ENCODE results near the gene TFAP2B. TPM values are rescaled to one million over a fixed set of nuclear protein-coding genes. Genes with fewer than 3 reads are reported as not detected.

The TFAP2B gene
- total RNA-seq (2022; extraction: Qiagen RNA extraction) = not detected in 5 replicates

GRCh38 chr6:50818673-50819072, at the start of gene TFAP2B:
TSS of gene TFAP2B (plus strand) at chr6:50818871. CDS start at chr6:50818892, 21 bp downstream.

Other genes with a start within 250 kb of the TFAP2B start
- not detected in 5 replicates for gene TFAP2D, start 105.3 kb upstream of the TFAP2B start, total RNA-seq (2022; extraction: Qiagen RNA extraction)

Data from A549 treated with CORT108297 at 1 μM for 4 hours (cell line).